Liver (tissue), 3 donors: ENCODE data around the gene RHBDF2.

Source experiments
- JUND ChIP-seq, 2 donors: IDR thresholded peaks; 2 replicates each; pipeline ENCODE4 v1.6.1; 2016; ENCODE audit warnings: antibody characterized with exemption in 2 of 2
- MAX ChIP-seq: IDR thresholded peaks from 2 replicates; pipeline ENCODE4 v1.6.1; 2016; ENCODE audit warnings: antibody characterized with exemption
- RAD21 ChIP-seq, 2 donors: IDR thresholded peaks; 2 replicates each; pipeline ENCODE4 v1.6.1; 2016; ENCODE audit warnings: antibody characterized with exemption in 2 of 2, mild to moderate bottlenecking in 2 of 2
- TAF1 ChIP-seq: conservative IDR thresholded peaks from 2 replicates; pipeline ENCODE4 v1.6.1; 2016; ENCODE audit warnings: antibody characterized with exemption, mild to moderate bottlenecking
- YY1 ChIP-seq: IDR thresholded peaks from 2 replicates; pipeline ENCODE4 v1.6.1; 2016; ENCODE audit warnings: antibody characterized with exemption, mild to moderate bottlenecking
- TF ChIP-seq, protein P1 (sequence below): fragments of 150-350 bp; IDR thresholded peaks from 2 replicates; pipeline ENCODE4 v1.5.1; 2017; ENCODE audit warnings: improper control_type of control experiment, low read depth, low read length; ENCODE audit not compliant: missing input control
- donor health status: healthy.
- donor health status: healthy.

DNA sequence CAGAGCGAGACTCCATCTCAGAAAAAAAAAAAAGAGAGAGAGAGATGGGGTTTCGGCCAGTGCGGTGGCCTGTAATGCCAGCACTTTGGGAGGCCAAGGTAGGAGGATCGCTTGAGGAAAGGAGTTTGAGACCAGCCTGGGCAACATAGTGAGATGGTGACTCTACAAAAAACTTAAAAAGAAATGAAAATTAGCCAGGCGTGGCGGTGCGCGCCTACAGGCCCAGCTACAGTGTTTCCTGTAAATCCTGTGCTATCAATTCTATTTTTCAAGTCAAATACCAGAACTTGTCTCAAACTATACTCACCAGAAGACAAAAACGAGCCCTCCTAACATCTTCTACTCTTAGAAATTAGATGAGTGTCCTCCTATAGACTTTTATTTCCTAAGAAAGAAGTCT is 67.5 kb downstream of the RHBDF2 start:
- TF ChIP-seq, protein P1, sequence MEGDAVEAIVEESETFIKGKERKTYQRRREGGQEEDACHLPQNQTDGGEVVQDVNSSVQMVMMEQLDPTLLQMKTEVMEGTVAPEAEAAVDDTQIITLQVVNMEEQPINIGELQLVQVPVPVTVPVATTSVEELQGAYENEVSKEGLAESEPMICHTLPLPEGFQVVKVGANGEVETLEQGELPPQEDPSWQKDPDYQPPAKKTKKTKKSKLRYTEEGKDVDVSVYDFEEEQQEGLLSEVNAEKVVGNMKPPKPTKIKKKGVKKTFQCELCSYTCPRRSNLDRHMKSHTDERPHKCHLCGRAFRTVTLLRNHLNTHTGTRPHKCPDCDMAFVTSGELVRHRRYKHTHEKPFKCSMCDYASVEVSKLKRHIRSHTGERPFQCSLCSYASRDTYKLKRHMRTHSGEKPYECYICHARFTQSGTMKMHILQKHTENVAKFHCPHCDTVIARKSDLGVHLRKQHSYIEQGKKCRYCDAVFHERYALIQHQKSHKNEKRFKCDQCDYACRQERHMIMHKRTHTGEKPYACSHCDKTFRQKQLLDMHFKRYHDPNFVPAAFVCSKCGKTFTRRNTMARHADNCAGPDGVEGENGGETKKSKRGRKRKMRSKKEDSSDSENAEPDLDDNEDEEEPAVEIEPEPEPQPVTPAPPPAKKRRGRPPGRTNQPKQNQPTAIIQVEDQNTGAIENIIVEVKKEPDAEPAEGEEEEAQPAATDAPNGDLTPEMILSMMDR, result no peak
- TF ChIP-seq MAX (no peak), TAF1 (no peak), RAD21 (IDR thresholded peaks at IDR 0.05) (no peak), JUND (IDR thresholded peaks at IDR 0.05) (no peak), YY1 (no peak)
